ENCODE measurements around the gene MAD2L1BP.

GRCh38 chr6:43593938-43594337, 41.7 kb upstream of the MAD2L1BP start:
- TF ChIP-seq POLR2A (IDR thresholded peaks at IDR 0.05) (no peak), CTCF (IDR thresholded peaks at IDR 0.05) (no peak)
